GM12891 (cell line): Measurements from ENCODE around the gene CEMIP.

Experiments
- POLR2A ChIP-seq: IDR thresholded peaks from 2 replicates; pipeline ENCODE4 v1.6.1; 2011; ENCODE audit warnings: low read depth, low read length, control low read depth
- POLR2AphosphoS5 ChIP-seq: IDR thresholded peaks from 2 replicates; pipeline ENCODE4 v1.6.1; 2011; ENCODE audit warnings: low read depth, low read length, control low read depth
- TAF1 ChIP-seq: IDR thresholded peaks from 2 replicates; pipeline ENCODE4 v1.6.1; 2011; ENCODE audit warnings: low read depth, low read length, control low read depth

- TF ChIP-seq TAF1 = no peak
- TF ChIP-seq POLR2AphosphoS5 = no peak
- no peak for TF ChIP-seq POLR2A
Measured at GRCh38 chr15:80953001-80953952, 174.1 kb downstream of the CEMIP start.
